ENCODE measurements around the gene FRMPD1. TPM values are rescaled to one million over a fixed set of nuclear protein-coding genes. Genes with fewer than 3 reads are reported as not detected.

FRMPD1 gene
- polyA plus RNA-seq, 2 of the 4 experiments (the other 2 are of a cell fraction), result 0.01 TPM; not detected in 1

DNA sequence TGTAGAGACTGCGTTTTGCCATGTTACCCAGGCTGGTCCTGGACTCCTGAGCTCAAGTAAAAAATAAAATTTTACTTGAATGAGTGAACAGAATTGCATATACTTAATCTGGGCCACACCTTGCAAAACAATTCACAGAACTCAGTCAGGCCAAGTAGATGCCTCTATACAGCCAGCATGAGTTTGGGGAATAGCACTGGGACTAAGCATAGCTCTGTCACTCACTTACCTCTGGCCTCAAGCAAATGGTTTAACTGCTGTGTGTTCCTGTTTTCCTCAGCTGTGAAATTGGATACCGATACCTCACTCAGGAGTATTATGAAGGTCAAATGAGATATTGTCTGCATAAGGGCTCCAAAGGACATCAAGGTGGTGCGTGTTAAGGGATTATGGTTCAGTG is 10.9 kb upstream of the FRMPD1 start:
- no peaks in the 10 kb centered on the region for H3K4me1 ChIP-seq
- 56% methylated on average over 3 of the region's 3 CpGs for WGBS (ENCODE audit: missing lambda C conversion rate)
- TF ChIP-seq, protein P1, sequence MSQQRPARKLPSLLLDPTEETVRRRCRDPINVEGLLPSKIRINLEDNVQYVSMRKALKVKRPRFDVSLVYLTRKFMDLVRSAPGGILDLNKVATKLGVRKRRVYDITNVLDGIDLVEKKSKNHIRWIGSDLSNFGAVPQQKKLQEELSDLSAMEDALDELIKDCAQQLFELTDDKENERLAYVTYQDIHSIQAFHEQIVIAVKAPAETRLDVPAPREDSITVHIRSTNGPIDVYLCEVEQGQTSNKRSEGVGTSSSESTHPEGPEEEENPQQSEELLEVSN (IDR thresholded peaks at IDR 0.05; ENCODE audit: borderline replicate concordance, low read depth), result no peak
- H3K4me3 ChIP-seq, result no peak overlapping the region
- ChIA-PET POLR2A (no interaction called here), CTCF (interaction anchor here (0.6 to 1.0 kb wide), 3 partner anchors 11 to 1537 kb away, joined by 3 read pairs; no protein-coding TSS in a partner anchor)
- no peak overlapping the region for H3K27ac ChIP-seq
- H3K9me3 ChIP-seq, result no peaks in the 10 kb centered on the region
- ATAC-seq (no peak), FAIRE-seq (no peak), DNase-seq (ENCODE audit: low read depth in 1 of 2, low spot score in 1 of 2) (no peak)
- H3K4me2 ChIP-seq, result no peak overlapping the region

DNA sequence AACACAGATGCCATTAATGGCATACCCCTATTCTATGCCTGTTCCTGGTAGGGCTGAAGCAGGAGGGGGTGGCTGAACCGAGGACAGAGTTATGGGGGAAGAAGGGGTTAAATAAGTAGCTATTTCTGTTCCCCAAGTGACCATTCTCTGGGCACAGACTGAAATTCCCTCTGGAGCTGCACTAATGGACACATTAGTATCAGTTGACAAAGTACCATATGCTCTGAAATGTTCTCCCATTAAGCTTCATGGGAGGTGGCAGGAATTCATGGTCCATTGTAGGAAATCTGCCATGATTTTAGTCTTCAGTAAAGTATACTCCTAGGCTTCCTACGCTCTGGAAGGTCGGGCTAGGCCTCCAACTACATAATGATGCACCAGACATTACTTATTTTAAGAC is 10.5 kb upstream of the FRMPD1 start:
- ChIA-PET POLR2A (no interaction called here), CTCF (no interaction called here)
- no peak for DNase-seq (ENCODE audit: low read depth in 1 of 2, low spot score in 1 of 2)
- no peak overlapping the region for H3K27ac ChIP-seq
- H3K9me3 ChIP-seq, result no peaks in the 10 kb centered on the region
- H3K4me3 ChIP-seq, result no peak overlapping the region
- no peak for ATAC-seq
- no peak for FAIRE-seq
- TF ChIP-seq SREBF2 (IDR thresholded peaks at IDR 0.05), result no peak
- TF ChIP-seq NPAS2 (CRISPR knock-in tag; IDR thresholded peaks at IDR 0.05; ENCODE audit: borderline replicate concordance), result no peak
- H3K4me2 ChIP-seq, result no peak overlapping the region
- no peaks in the 10 kb centered on the region for H3K4me1 ChIP-seq
- 18% methylated on average over 3 of the region's 3 CpGs for WGBS (ENCODE audit: missing lambda C conversion rate)

- DNase-seq (ENCODE audit: low read depth in 1 of 2, low spot score in 1 of 2) (no peak), ATAC-seq (no peak)
- CTCF ChIA-PET, result no interaction called here
These were observed 9.4 kb upstream of the FRMPD1 start for GRCh38 chr9:37641331-37641730.

DNA sequence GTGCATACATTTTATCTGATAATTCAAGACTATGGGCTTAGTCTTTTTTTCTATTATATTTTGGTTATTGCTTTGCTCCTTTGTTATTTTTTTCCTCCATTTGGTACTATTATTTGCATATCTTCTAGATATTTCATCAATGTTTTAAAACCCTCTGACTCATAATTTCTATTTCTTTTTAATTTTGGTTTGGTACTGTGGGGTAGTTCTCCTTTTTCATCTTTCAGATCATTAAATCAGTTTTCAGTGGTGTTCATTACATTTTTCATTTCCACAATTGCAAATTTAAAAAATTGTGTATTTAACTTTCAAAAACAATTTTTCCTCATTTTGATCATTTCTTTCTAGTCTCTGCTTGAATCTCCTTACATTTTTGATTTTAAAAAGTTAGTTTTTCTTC is 7.5 kb upstream of the FRMPD1 start:
- Histone ChIP-seq H3K4me1 (no peaks in the 10 kb centered on the region), H3K4me2 (no peak overlapping the region), H3K9me3 (no peaks in the 10 kb centered on the region), H3K4me3 (no peak overlapping the region), H3K27ac (no peak overlapping the region)
- ChIA-PET CTCF (interaction anchor here (2.2 kb wide), 1 partner anchor 13 kb away, joined by 6 read pairs; no protein-coding TSS in a partner anchor), POLR2A (no interaction called here)
- FAIRE-seq (no peak), ATAC-seq (no peak), DNase-seq (ENCODE audit: low read depth in 1 of 2, low spot score in 1 of 2) (no peak)
- TF ChIP-seq, protein P2, sequence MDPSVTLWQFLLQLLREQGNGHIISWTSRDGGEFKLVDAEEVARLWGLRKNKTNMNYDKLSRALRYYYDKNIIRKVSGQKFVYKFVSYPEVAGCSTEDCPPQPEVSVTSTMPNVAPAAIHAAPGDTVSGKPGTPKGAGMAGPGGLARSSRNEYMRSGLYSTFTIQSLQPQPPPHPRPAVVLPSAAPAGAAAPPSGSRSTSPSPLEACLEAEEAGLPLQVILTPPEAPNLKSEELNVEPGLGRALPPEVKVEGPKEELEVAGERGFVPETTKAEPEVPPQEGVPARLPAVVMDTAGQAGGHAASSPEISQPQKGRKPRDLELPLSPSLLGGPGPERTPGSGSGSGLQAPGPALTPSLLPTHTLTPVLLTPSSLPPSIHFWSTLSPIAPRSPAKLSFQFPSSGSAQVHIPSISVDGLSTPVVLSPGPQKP (IDR thresholded peaks at IDR 0.05; ENCODE audit: low read depth, low read length), result no peak
- TF ChIP-seq NPAS2 (CRISPR knock-in tag; IDR thresholded peaks at IDR 0.05; ENCODE audit: borderline replicate concordance) (no peak), POLR2A (IDR thresholded peaks at IDR 0.05; ENCODE audit: low read length) (no peak), CTCF (IDR thresholded peaks at IDR 0.05) (no peak), RAD21 (conservative IDR thresholded peaks at IDR 0.05 in 1 of 2, IDR thresholded peaks at IDR 0.05 in 1 of 2) (no peak), ZFP36 (IDR thresholded peaks at IDR 0.05; ENCODE audit: borderline replicate concordance, partially characterized antibody) (no peak), PHF8 (IDR thresholded peaks at IDR 0.05; ENCODE audit: borderline replicate concordance, low read depth) (no peak)

More at GRCh38 chr9:37641331-37641730, 9.4 kb upstream of the FRMPD1 start:
- no peaks in the 10 kb centered on the region for H3K4me1 ChIP-seq
- no peak overlapping the region for H3K4me3 ChIP-seq
- FAIRE-seq, result no peak
- 29% methylated on average over 3 of the region's 3 CpGs for WGBS (ENCODE audit: missing lambda C conversion rate)
- TF ChIP-seq NR3C1 (IDR thresholded peaks at IDR 0.05), result no peak
- no peak for TF ChIP-seq RFX5 (IDR thresholded peaks at IDR 0.05)
- TF ChIP-seq, protein P3, sequence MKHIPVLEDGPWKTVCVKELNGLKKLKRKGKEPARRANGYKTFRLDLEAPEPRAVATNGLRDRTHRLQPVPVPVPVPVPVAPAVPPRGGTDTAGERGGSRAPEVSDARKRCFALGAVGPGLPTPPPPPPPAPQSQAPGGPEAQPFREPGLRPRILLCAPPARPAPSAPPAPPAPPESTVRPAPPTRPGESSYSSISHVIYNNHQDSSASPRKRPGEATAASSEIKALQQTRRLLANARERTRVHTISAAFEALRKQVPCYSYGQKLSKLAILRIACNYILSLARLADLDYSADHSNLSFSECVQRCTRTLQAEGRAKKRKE (CRISPR knock-in tag; IDR thresholded peaks at IDR 0.05; ENCODE audit: low read depth), result no peak
- no peak for TF ChIP-seq SMC3 (IDR thresholded peaks at IDR 0.05)
- no peak for TF ChIP-seq ZNF302 (CRISPR knock-in tag; IDR thresholded peaks at IDR 0.05)
- no peak for TF ChIP-seq RNF2 (IDR thresholded peaks at IDR 0.05; ENCODE audit: borderline replicate concordance, low read depth)
- TF ChIP-seq, protein P4, sequence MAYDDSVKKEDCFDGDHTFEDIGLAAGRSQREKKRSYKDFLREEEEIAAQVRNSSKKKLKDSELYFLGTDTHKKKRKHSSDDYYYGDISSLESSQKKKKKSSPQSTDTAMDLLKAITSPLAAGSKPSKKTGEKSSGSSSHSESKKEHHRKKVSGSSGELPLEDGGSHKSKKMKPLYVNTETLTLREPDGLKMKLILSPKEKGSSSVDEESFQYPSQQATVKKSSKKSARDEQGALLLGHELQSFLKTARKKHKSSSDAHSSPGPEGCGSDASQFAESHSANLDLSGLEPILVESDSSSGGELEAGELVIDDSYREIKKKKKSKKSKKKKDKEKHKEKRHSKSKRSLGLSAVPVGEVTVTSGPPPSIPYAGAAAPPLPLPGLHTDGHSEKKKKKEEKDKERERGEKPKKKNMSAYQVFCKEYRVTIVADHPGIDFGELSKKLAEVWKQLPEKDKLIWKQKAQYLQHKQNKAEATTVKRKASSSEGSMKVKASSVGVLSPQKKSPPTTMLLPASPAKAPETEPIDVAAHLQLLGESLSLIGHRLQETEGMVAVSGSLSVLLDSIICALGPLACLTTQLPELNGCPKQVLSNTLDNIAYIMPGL (CRISPR knock-in tag; IDR thresholded peaks at IDR 0.05; ENCODE audit: borderline replicate concordance), result no peak
- POLR2A ChIA-PET, result no interaction called here
- H3K9me3 ChIP-seq, result no peaks in the 10 kb centered on the region
- H3K27ac ChIP-seq, result no peak overlapping the region
- no peak overlapping the region for H3K4me2 ChIP-seq
